Stimulated activated CD4-positive, alpha-beta T cell treated with anti-CD3 and anti-CD28 coated beads, TNF-alpha, amount 100 ng/mL, for 48 hours (primary cell): ENCODE data around the gene GXYLT2.
"Not testable (repeated sequence)": the region's sequence is repeated elsewhere in the genome, so short reads cannot be mapped to it uniquely, and the experiment has no call there.

ENCODE experiments used
- DNase-seq, 3 donors: peaks; one replicate each; pipeline ENCODE4 v3.0.0-alpha.2; 2020; ENCODE audit warnings: low read depth in 3 of 3

GXYLT2 gene

GRCh38 chr3:72892081-72892775 lies 4.4 kb downstream of the GXYLT2 start:
- DNase-seq: no peak

- no peak for DNase-seq
Measured at GRCh38 chr3:72892870-72893269, 5.0 kb downstream of the GXYLT2 start.

- DNase-seq: no peak
Measured at GRCh38 chr3:72894976-72895552, 7.2 kb downstream of the GXYLT2 start.

- no peak for DNase-seq
Measured at GRCh38 chr3:72896996-72897757, 9.3 kb downstream of the GXYLT2 start.

- no peak for DNase-seq
Measured at GRCh38 chr3:72897758-72898007, 9.8 kb downstream of the GXYLT2 start.

GRCh38 chr3:72899349-72899765 lies 11.5 kb downstream of the GXYLT2 start:
- DNase-seq: no peak

GRCh38 chr3:72900048-72900447 lies 12.2 kb downstream of the GXYLT2 start:
- DNase-seq: no peak

GRCh38 chr3:72901840-72902239 lies 14.0 kb downstream of the GXYLT2 start:
- DNase-seq: no peak

GRCh38 chr3:72903004-72903403 lies 15.2 kb downstream of the GXYLT2 start:
- no peak for DNase-seq

- DNase-seq: no peak
Measured at GRCh38 chr3:72904163-72904562, 16.3 kb downstream of the GXYLT2 start.

GRCh38 chr3:72906154-72906553 lies 18.3 kb downstream of the GXYLT2 start:
- DNase-seq: no peak

- no peak for DNase-seq
Measured at GRCh38 chr3:72907131-72907711, 19.4 kb downstream of the GXYLT2 start.

- DNase-seq: no peak
Measured at GRCh38 chr3:72907731-72908620, 20.1 kb downstream of the GXYLT2 start.

GRCh38 chr3:72909591-72909990 lies 21.7 kb downstream of the GXYLT2 start:
- DNase-seq: no peak

- no peak for DNase-seq
Measured at GRCh38 chr3:72912532-72912931, 24.7 kb downstream of the GXYLT2 start.

GRCh38 chr3:72914383-72914782 lies 26.5 kb downstream of the GXYLT2 start:
- DNase-seq: no peak

- no peak for DNase-seq
Measured at GRCh38 chr3:72916250-72916649, 28.4 kb downstream of the GXYLT2 start.

- no peak for DNase-seq
Measured at GRCh38 chr3:72919520-72919919, 31.7 kb downstream of the GXYLT2 start.

- DNase-seq: no peak
Measured at GRCh38 chr3:72924055-72924454, 36.2 kb downstream of the GXYLT2 start.

- not testable (repeated sequence) for DNase-seq
Measured at GRCh38 chr3:72928781-72929735, 41.2 kb downstream of the GXYLT2 start.

- no peak for DNase-seq
Measured at GRCh38 chr3:72930754-72931153, 42.9 kb downstream of the GXYLT2 start.
